Measurements from ENCODE around the gene PCCA. TPM values are rescaled to one million over a fixed set of nuclear protein-coding genes. Genes with fewer than 3 reads are reported as not detected.

PCCA gene
- total and polyA plus RNA-seq, 3 experiments from 2014 or later: 6.1 to 9.5 (median 6.2) TPM

- Mint-ChIP-seq H3K9me3 (peaks cover 7 to 13% (median 8%) of the 10 kb centered on the region in 5 donors), H3K27me3 (no peaks in the 10 kb centered on the region)
- CTCF ChIA-PET: no interaction called here
Observed at GRCh38 chr13:100336795-100337516, 248.1 kb downstream of the PCCA start.

GRCh38 chr13:100338275-100338674 is 249.4 kb downstream of the PCCA start:
- H3K36me3 ChIP-seq (ENCODE audit: insufficient read depth, low read length): no peaks in the 10 kb centered on the region
- Mint-ChIP-seq H3K27ac (no peak overlapping the region), H3K27me3 (no peaks in the 10 kb centered on the region), H3K4me3 (no peak overlapping the region), H3K36me3 (peaks cover 24 to 34% (median 32%) of the 10 kb centered on the region in 3 donors), H3K4me1 (peaks cover 17 to 19% (median 18%) of the 10 kb centered on the region in 3 donors), H3K9me3 (peaks cover 7 to 12% (median 8%) of the 10 kb centered on the region in 5 donors)
- no peak overlapping the region for H3K4me3 ChIP-seq (ENCODE audit: low read length)
- CTCF ChIA-PET: no interaction called here
- POLR2A ChIA-PET: no interaction called here
- H3K27me3 ChIP-seq (ENCODE audit: insufficient read depth, low read length, poor library complexity, severe bottlenecking): no peaks in the 10 kb centered on the region
- no peaks in the 10 kb centered on the region for H3K4me1 ChIP-seq (ENCODE audit: insufficient read depth, low read length)
- DNase-seq: no peak
- no peaks in the 10 kb centered on the region for H3K9me3 ChIP-seq (ENCODE audit: low read length)
- H3K27ac ChIP-seq (ENCODE audit: low read depth, low read length): no peak overlapping the region

More at GRCh38 chr13:100336795-100337516, 248.1 kb downstream of the PCCA start:
- DNase-seq: no peak
- Mint-ChIP-seq H3K36me3 (peaks cover 26 to 38% (median 36%) of the 10 kb centered on the region in 3 donors), H3K4me3 (no peak overlapping the region), H3K27ac (no peak overlapping the region), H3K4me1 (peaks cover 17 to 19% (median 18%) of the 10 kb centered on the region in 3 donors)
- Histone ChIP-seq H3K4me3 (ENCODE audit: low read length) (no peak overlapping the region), H3K27me3 (ENCODE audit: insufficient read depth, low read length, poor library complexity, severe bottlenecking) (no peaks in the 10 kb centered on the region), H3K9me3 (ENCODE audit: low read length) (no peaks in the 10 kb centered on the region), H3K36me3 (ENCODE audit: insufficient read depth, low read length) (no peaks in the 10 kb centered on the region), H3K4me1 (ENCODE audit: insufficient read depth, low read length) (no peaks in the 10 kb centered on the region), H3K27ac (ENCODE audit: low read depth, low read length) (no peak overlapping the region)
- POLR2A ChIA-PET: no interaction called here

GRCh38 chr13:100339411-100339940 is 250.6 kb downstream of the PCCA start:
- H3K9me3 Mint-ChIP-seq: peaks cover 4 to 6% (median 5%) of the 10 kb centered on the region in 5 donors
- POLR2A ChIA-PET: no interaction called here
- H3K4me3 Mint-ChIP-seq: no peak overlapping the region
- no peak overlapping the region for H3K27ac ChIP-seq (ENCODE audit: low read depth, low read length)
- no peak for DNase-seq
- no peaks in the 10 kb centered on the region for H3K9me3 ChIP-seq (ENCODE audit: low read length)
- H3K27me3 ChIP-seq (ENCODE audit: insufficient read depth, low read length, poor library complexity, severe bottlenecking): no peaks in the 10 kb centered on the region
- H3K4me1 ChIP-seq (ENCODE audit: insufficient read depth, low read length): no peaks in the 10 kb centered on the region
- no peaks in the 10 kb centered on the region for H3K27me3 Mint-ChIP-seq
- no peaks in the 10 kb centered on the region for H3K36me3 ChIP-seq (ENCODE audit: insufficient read depth, low read length)
- H3K36me3 Mint-ChIP-seq: peaks cover 22 to 26% (median 23%) of the 10 kb centered on the region in 3 donors
- no peak overlapping the region for H3K27ac Mint-ChIP-seq
- peaks cover 16 to 19% (median 17%) of the 10 kb centered on the region in 3 donors for H3K4me1 Mint-ChIP-seq
- CTCF ChIA-PET: no interaction called here
- no peak overlapping the region for H3K4me3 ChIP-seq (ENCODE audit: low read length)

- H3K9me3 Mint-ChIP-seq: no peaks in the 10 kb centered on the region
- no peaks in the 10 kb centered on the region for H3K4me1 ChIP-seq (ENCODE audit: insufficient read depth, low read length)
- no peak for DNase-seq
- no peak overlapping the region for H3K27ac ChIP-seq (ENCODE audit: low read depth, low read length)
- peaks cover 16 to 19% (median 17%) of the 10 kb centered on the region in 3 donors for H3K4me1 Mint-ChIP-seq
- H3K27ac Mint-ChIP-seq: peak overlapping the region in 6 of 8 donors; percentile 9 to 59 (median 19)
- H3K4me3 ChIP-seq (ENCODE audit: low read length): no peak overlapping the region
- POLR2A ChIA-PET: no interaction called here
- H3K27me3 Mint-ChIP-seq: no peaks in the 10 kb centered on the region
- H3K36me3 Mint-ChIP-seq: peaks cover 19 to 20% (median 19%) of the 10 kb centered on the region in 3 donors
- CTCF ChIA-PET: no interaction called here
- peak overlapping the region in 1 of 7 donors; percentile 7 for H3K4me3 Mint-ChIP-seq
- H3K36me3 ChIP-seq (ENCODE audit: insufficient read depth, low read length): no peaks in the 10 kb centered on the region
- no peaks in the 10 kb centered on the region for H3K27me3 ChIP-seq (ENCODE audit: insufficient read depth, low read length, poor library complexity, severe bottlenecking)
- H3K9me3 ChIP-seq (ENCODE audit: low read length): no peaks in the 10 kb centered on the region
Observed at GRCh38 chr13:100340865-100341264, 252.0 kb downstream of the PCCA start.

DNA sequence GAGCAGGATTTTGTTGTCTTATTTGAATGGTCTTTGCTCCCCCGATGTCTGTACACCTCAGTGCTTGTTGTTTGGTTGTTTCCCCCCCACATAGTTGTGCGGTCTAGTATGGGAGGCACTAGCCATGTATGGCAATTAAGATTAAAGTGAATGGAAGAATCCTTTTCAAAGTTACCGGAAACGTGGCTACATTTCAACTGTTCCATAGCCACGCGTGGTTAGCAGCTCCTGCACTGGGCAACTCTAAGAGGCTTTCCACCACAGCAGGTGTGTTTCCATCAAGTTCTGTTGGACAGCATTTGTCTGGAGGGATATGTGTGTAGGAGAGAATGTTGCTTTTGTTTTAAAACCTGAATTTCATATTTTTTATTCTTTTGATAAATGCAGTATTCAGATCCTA is 252.4 kb downstream of the PCCA start:
- Mint-ChIP-seq H3K27ac (peak overlapping the region in 4 of 8 donors; percentile 11 to 59 (median 34)), H3K27me3 (no peaks in the 10 kb centered on the region), H3K36me3 (peaks cover 21 to 23% (median 22%) of the 10 kb centered on the region in 3 donors), H3K9me3 (no peaks in the 10 kb centered on the region), H3K4me1 (peaks cover 16 to 19% (median 17%) of the 10 kb centered on the region in 3 donors), H3K4me3 (peak overlapping the region in 2 of 7 donors; percentile 39 to 49)
- no peaks in the 10 kb centered on the region for H3K9me3 ChIP-seq (ENCODE audit: low read length)
- ChIA-PET POLR2A (no interaction called here), CTCF (no interaction called here)
- no peak for DNase-seq
- H3K4me3 ChIP-seq (ENCODE audit: low read length): no peak overlapping the region
- no peaks in the 10 kb centered on the region for H3K4me1 ChIP-seq (ENCODE audit: insufficient read depth, low read length)
- no peaks in the 10 kb centered on the region for H3K27me3 ChIP-seq (ENCODE audit: insufficient read depth, low read length, poor library complexity, severe bottlenecking)
- no peaks in the 10 kb centered on the region for H3K36me3 ChIP-seq (ENCODE audit: insufficient read depth, low read length)
- no peak overlapping the region for H3K27ac ChIP-seq (ENCODE audit: low read depth, low read length)

DNA sequence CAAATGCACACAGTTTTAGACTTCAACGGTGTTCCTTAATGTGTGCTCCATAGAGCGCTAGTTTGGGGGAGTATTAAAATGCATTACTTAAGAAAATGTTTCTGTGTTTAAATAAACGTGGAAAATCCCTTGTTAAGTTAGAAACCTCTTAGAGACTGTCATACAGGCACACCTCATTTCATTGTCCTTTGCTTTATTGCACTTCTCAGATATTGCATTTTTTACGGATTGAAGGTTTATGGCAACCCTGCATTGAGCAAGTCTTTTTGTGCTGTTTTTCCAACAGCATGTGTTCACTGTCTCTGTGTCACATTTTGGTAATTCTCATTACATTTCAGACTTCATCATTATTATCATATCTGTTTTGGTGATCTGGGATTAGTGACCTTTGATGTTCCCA is 255.7 kb downstream of the PCCA start:
- H3K27ac ChIP-seq (ENCODE audit: low read depth, low read length): no peak overlapping the region
- no peaks in the 10 kb centered on the region for H3K36me3 ChIP-seq (ENCODE audit: insufficient read depth, low read length)
- POLR2A ChIA-PET: no interaction called here
- Mint-ChIP-seq H3K4me1 (peaks cover 16 to 19% (median 17%) of the 10 kb centered on the region in 3 donors), H3K27ac (no peak overlapping the region), H3K27me3 (no peaks in the 10 kb centered on the region), H3K4me3 (no peak overlapping the region), H3K9me3 (no peaks in the 10 kb centered on the region), H3K36me3 (peaks cover 18 to 24% (median 23%) of the 10 kb centered on the region in 3 donors)
- no peaks in the 10 kb centered on the region for H3K27me3 ChIP-seq (ENCODE audit: insufficient read depth, low read length, poor library complexity, severe bottlenecking)
- no peaks in the 10 kb centered on the region for H3K4me1 ChIP-seq (ENCODE audit: insufficient read depth, low read length)
- CTCF ChIA-PET: no interaction called here
- no peak for DNase-seq
- no peaks in the 10 kb centered on the region for H3K9me3 ChIP-seq (ENCODE audit: low read length)
- H3K4me3 ChIP-seq (ENCODE audit: low read length): no peak overlapping the region

DNA sequence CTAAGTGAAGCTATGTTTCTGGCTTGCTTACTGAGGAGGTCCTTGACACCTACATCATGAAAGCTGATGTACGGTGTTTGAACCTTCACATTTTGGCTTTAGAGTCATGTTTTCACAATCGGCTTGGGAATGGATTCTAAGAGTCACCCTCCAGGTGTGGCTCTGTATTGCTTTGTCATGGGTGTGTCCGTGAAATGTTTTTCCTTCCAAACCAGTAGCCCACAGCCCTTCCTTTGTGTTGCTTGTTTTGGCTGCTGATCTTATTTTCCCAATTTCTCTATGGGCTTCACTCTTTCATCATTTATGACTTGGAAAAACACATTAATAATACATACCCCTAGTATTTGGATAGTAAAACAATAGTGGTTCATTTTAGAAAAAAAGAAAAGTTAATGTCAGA is 259.1 kb downstream of the PCCA start:
- ChIA-PET POLR2A (no interaction called here), CTCF (no interaction called here)
- Histone ChIP-seq H3K36me3 (ENCODE audit: insufficient read depth, low read length) (no peaks in the 10 kb centered on the region), H3K9me3 (ENCODE audit: low read length) (no peaks in the 10 kb centered on the region), H3K4me1 (ENCODE audit: insufficient read depth, low read length) (no peaks in the 10 kb centered on the region), H3K27ac (ENCODE audit: low read depth, low read length) (no peak overlapping the region), H3K27me3 (ENCODE audit: insufficient read depth, low read length, poor library complexity, severe bottlenecking) (no peaks in the 10 kb centered on the region), H3K4me3 (ENCODE audit: low read length) (no peak overlapping the region)
- Mint-ChIP-seq H3K9me3 (no peaks in the 10 kb centered on the region), H3K27ac (no peak overlapping the region), H3K36me3 (peaks cover 13 to 31% (median 21%) of the 10 kb centered on the region in 3 donors), H3K27me3 (no peaks in the 10 kb centered on the region), H3K4me3 (no peak overlapping the region), H3K4me1 (no peaks in the 10 kb centered on the region)
- DNase-seq: no peak

DNA sequence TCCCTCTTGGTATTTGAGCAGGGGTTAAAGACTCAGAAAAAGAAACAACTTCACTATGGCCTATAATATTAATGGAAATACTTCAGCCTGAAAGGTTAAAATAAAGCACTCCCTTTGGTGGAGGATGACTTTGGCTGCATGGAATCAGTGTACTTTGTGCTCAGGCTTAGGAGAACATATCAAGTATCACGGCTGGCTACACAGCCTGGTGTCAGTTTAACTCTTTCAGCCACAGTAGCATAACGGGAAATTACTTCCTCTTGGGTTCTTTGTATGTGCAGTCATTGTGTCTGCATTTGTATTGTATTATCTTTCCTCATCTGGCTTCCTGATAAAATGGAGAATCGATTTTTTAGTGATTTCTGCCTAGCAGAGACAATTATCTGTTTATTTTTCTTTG is 260.7 kb downstream of the PCCA start:
- no peak overlapping the region for H3K4me3 ChIP-seq (ENCODE audit: low read length)
- H3K36me3 ChIP-seq (ENCODE audit: insufficient read depth, low read length): no peaks in the 10 kb centered on the region
- no peaks in the 10 kb centered on the region for H3K9me3 ChIP-seq (ENCODE audit: low read length)
- POLR2A ChIA-PET: no interaction called here
- CTCF ChIA-PET: no interaction called here
- no peak overlapping the region for H3K27ac ChIP-seq (ENCODE audit: low read depth, low read length)
- no peaks in the 10 kb centered on the region for H3K27me3 Mint-ChIP-seq
- no peaks in the 10 kb centered on the region for H3K27me3 ChIP-seq (ENCODE audit: insufficient read depth, low read length, poor library complexity, severe bottlenecking)
- H3K4me1 ChIP-seq (ENCODE audit: insufficient read depth, low read length): no peaks in the 10 kb centered on the region
- no peak overlapping the region for H3K27ac Mint-ChIP-seq
- H3K9me3 Mint-ChIP-seq: no peaks in the 10 kb centered on the region
- peaks cover 8 to 30% (median 17%) of the 10 kb centered on the region in 3 donors for H3K36me3 Mint-ChIP-seq
- H3K4me3 Mint-ChIP-seq: no peak overlapping the region
- H3K4me1 Mint-ChIP-seq: no peaks in the 10 kb centered on the region
- no peak for DNase-seq
